GM19452 (cell line): ENCODE results near the gene ZDHHC11.
"Not testable (repeated sequence)": the region's sequence is repeated elsewhere in the genome, so short reads cannot be mapped to it uniquely, and the experiment has no call there.

ENCODE experiments used
- ATAC-seq: cut with Tn5 transposase; IDR thresholded peaks from one replicate; pipeline ENCODE4 v1.9.1; 2021; ENCODE audit not compliant: unreplicated experiment

The ZDHHC11 gene

GRCh38 chr5:750226-750625, 100.6 kb downstream of the ZDHHC11 start:
- ATAC-seq, result not testable (repeated sequence)

GRCh38 chr5:749101-749670, 101.6 kb downstream of the ZDHHC11 start:
- ATAC-seq, result no peak

- ATAC-seq, result not testable (repeated sequence)
These were observed 102.5 kb downstream of the ZDHHC11 start for GRCh38 chr5:748011-748980.

GRCh38 chr5:747303-747844, 103.4 kb downstream of the ZDHHC11 start:
- not testable (repeated sequence) for ATAC-seq

GRCh38 chr5:746258-746761, 104.5 kb downstream of the ZDHHC11 start:
- no peak for ATAC-seq
